ENCODE results near the gene PIR.
A peak's percentile ranks its signal among the peaks of the same experiment; 100 is the strongest.

The PIR gene

GRCh38 chrX:15475486-15475885, 17.6 kb downstream of the PIR start:
- no peak for DNase-seq

DNA sequence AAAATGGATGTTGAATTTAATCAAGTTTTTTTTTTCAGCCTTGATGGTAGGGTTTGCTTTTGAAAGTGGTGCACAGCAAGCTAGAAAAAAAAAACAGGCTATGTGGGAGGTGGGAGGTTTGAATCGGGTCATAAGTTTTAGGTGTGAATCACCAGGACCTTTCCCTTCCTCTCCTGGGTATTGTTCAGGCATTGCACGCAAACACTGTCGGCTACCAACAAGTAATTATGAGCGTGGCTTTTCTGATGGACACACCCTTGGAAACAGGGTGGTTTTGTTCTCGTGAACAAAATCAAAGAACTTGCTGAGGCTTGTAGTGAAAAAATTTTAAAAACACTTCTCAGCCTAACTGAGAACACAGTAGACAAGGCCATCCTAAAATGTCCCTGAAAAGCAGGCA, 18.1 kb downstream of the PIR start:
- no peak for DNase-seq

DNA sequence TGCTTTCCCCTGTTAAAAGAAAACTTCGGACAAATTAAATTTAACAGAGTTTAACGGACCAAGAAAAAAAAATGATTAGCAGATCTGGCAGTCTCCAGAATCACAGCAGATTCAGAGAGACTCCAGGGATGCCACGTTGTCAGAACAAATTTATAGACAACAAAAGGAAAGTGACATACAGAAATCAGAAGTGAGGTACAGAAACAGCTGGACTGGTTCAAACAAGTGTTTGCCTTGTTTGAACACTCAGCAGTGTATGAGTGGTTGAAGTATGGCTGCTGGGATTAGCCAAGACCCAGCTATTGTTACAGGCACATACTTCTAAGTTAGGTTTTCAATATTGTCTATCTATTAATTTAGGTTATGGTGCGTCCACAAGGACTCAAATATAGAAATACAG, 19.1 kb downstream of the PIR start:
- DNase-seq: peak; percentile 47

GRCh38 chrX:15472531-15472930, 20.6 kb downstream of the PIR start:
- DNase-seq: no peak

DNA sequence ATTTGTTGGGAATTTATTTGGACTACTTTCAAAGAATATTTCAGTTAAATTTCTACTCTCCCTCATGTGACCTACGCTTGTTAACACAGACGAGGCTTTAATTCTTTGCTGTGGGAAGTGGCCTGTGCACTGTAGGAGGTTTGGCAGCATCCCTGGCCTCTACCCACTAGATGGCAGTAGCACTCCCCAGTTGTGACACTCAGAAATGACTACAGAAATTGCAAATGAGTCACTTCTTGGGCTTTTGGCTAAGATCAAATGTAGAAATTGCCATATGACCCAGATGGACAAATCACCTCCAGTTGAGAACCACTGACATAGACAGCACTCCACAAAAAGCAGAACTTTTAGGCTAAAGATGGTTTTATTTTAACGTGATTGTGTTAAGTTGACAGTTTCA, 22.1 kb downstream of the PIR start:
- DNase-seq: peak; percentile 31

- DNase-seq: no peak
Measured at GRCh38 chrX:15469613-15470012, 23.5 kb downstream of the PIR start.

DNA sequence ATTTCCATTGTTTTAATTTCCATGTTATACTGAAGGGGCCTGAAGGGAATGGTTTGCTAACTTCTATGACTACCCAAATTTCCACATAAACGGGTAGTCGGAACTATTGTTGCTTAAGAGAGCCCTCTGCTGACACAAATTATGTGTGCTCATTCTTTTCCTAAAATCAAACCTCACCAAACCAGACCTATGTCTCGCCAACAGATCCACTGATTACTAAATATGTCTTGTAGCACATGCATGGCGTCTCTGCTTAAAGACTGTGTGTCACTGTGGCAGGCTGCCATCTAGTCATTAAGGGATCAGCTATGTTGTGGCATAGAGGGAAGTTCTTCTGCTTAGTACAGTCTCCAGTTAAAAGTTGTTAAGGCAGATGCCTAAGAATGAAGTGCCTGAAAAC, 25.1 kb downstream of the PIR start:
- no peak for DNase-seq

DNA sequence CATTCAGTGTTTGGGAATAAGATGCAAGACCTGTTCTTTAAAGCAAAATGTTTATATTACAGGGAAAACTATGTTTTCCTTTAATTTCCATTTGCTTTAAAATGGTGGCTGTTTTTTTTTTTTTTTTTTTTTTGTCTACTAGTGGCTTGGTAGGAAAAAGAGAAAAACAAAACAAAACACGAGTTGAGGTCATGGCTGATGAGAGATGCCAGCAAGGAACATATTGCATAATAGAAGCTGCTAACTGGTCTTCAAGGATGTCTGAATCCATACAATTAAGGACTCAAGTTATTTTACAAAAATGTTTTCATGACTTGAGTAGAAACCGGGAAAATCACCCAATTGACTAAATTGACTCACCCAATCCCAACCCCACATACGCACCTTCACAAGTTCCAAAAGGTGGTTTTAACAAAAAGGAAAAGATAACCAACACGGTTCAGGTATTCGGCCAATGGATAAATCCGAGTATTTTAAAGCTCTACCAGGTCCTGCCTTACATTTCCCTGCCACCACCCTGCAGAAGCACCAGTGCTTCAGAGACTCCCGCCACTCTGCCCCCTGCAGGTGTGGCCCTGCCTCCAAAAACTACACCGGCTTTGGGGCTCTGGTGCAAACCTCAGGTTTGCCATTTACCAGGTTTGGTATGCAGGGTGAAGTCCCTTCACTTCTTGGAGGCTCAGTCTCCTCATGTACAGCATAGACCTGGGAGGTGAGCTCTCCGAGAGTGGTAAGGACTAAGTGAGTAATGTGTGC, 27.1 kb downstream of the PIR start:
- DNase-seq: no peak

- DNase-seq: no peak
Measured at GRCh38 chrX:15465347-15465746, 27.8 kb downstream of the PIR start.

DNA sequence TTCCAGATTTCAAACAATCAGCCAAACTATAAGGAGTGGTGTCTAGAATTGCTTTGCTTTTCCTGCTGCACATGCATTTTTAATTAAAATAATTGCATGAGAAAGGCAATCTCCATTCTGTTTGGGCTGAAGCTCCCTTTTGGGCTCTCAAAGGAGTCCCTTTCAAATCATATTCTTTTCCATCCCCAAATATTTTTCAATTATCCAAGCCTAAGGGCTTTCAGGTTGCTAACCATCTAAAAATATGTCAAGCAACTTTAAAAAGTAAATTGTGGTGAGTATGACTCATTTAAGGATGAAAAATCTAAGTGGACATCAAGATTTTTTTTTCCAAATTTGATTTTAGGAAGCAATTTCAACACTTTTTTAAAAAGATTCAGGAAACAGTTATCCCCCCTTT, 28.4 kb downstream of the PIR start:
- no peak for DNase-seq

DNA sequence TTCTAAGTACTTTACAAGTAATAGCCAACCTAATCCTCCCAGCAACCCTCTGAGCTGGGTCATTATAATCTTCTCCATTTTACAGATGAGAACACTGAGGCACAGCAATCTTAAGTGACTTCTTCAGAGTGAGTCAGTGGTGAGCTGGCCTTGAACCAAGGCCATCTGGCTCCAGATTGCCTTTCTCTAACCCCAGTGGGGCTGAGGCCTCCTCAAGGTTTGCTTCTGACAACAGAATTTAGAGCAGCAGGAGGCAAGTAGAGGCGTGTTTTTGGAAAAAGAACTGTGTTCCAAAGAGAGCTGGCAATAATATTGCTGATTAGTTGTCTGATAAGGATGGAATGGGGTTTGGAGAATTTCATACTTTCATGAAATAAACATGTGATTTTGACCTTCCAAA, 41.2 kb downstream of the PIR start:
- no peak for DNase-seq

DNA sequence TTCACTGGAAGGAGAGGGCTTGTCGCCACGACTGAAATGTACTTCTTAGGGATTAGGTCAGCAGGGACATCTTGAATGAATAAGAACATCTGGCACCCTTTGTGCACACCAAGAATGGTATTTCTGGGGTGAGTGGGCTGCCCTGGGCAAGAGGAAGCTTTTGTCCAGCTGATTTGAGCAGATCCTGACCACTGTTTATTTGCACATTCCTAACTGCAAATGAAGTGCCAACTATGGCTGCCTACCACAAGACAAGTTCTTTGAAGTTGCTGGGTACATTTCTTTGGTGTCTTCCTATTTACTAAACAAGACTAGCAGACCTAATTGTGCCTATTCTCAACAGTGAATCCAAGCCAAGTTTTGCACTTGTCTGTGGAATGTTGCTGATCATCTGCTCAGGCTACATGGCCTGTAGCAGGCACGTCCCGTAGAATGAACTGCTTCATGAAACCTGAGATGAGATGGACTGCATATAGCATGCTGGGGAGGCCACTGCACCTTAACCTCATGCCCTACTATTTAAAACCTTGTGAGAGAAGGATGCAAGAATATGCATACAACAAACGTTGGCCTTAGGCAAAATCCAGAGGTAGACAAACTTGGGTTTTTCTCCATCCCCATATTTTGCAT, 45.0 kb downstream of the PIR start:
- DNase-seq: no peak

- no peak for DNase-seq
Measured at GRCh38 chrX:15441464-15441863, 51.7 kb downstream of the PIR start.

DNA sequence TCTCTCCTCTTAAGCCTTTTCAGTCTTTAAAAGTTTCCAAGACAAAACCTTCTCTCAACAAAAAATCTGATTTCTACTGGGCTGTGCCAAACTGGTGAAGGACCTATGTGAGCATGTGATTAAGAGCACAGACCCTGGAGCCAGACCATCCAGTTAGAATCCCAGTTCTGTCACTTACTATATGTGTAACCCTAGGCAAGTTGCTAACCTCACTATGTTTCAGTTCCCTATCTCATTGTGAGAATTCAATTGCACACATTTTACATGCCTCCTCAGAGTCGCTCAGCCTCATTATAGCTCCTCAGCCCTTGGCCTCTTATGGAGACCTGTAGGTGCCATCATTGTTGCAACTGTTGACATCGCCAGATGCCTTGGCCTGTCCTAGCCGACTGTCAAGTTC, 54.8 kb downstream of the PIR start:
- DNase-seq: no peak

- DNase-seq: no peak
Measured at GRCh38 chrX:15437724-15438123, 55.4 kb downstream of the PIR start.

- DNase-seq: no peak
Measured at GRCh38 chrX:15435836-15436619, 57.1 kb downstream of the PIR start.

DNA sequence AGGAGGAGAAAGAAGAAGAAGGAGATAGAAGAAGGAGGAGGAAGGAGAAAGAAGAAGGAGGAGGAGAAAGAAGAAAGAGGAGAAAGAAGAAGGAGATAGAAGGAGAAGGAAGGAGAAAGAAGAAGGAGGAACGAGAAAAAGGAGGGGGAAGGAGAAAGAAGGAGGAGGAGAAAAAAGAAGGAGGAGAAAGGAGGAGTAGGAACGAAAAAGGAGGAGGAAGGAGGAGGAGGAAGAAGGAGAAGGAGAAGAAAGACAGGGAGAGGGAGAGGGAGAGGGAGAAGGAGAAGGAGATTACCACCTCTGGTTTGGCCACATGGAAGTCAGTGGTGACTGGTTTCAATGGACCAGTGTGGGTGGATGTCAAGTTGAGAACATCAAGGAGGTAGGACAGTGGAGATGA, 58.9 kb downstream of the PIR start:
- no peak for DNase-seq

- DNase-seq: no peak
Measured at GRCh38 chrX:15430584-15430983, 62.5 kb downstream of the PIR start.

DNA sequence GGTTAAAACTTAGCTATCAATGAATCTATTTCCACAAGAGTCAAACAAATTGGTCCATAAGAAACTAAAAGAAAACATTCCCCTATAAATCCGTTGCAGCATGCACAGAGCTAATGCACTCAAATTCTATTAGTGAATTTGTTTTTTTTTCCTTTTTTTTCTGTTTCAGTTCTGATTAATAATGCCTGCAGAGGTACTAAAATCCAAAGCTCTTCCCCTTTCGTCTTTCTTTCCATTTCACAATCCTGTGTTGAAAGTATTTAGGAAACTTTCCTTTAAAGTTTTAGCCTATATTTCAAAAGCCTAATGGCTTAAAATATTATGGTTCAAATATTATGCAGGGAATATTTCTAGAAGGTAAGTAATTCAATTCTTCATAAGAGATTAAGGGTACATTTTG, 63.1 kb downstream of the PIR start:
- DNase-seq: no peak

DNA sequence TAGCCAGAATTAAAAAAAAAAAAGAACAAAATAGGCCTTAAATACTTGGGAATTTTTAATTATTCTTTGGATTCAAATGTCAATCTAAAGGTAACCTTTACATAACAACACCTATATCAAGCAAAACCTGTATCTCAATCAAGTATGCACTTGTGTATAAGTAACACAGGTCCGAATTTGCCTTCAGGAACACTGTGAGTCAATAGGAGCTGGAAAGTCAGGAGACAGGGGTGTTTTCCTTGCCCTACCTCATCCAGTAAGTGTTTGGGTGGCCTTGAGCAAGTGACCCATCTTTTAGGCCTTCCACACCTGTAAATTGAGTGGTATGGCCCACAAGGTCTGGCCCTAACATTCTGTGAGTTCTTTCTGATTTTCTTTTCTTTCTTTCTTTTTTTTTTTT, 68.1 kb downstream of the PIR start:
- DNase-seq: no peak

GRCh38 chrX:15418707-15419181, 74.4 kb downstream of the PIR start:
- DNase-seq: no peak

DNA sequence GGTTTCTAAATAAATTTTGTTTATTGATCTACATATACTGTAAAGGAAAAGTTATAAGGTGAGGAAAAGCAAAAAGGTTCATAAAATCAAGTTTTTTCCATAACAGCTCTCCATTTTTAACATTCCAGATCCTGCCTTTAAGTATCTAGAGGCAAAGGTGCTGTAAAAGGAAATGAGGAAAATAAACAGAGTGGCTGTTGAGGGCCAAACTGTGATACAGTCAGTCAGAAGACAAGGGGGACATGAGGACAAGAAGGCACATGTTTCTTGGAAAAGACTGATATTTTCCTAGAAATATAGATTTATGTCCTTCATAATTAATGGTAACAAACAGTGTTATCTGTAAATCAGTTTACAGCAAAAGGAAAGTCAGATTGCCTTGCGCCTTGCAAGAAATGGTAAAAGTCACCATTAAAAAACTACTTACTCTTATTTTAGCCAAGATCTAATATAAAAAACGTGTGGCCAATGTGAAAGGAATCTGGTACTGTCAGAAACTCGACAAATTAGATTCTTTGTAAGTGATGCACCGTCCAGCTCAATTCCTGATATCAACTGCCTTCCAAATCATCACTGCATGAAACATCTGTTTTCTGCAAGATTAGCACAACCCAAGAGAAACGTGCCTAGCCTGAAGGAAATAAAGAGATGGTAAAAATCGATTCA, 75.0 kb downstream of the PIR start:
- no peak for DNase-seq

Measured in NCI-H510A treated with DMSO at 0.1 percent for 48 hours (cell line).